HG03135 (cell line): ENCODE data around the gene OR11G2.
"Not testable (repeated sequence)": the region's sequence is repeated elsewhere in the genome, so short reads cannot be mapped to it uniquely, and the experiment has no call there.

Source experiments
- ATAC-seq: cut with Tn5 transposase; IDR thresholded peaks from one replicate; pipeline ENCODE4 v1.9.1; 2021; ENCODE audit warnings: mild to moderate bottlenecking, moderate library complexity; ENCODE audit not compliant: unreplicated experiment

OR11G2 gene

DNA sequence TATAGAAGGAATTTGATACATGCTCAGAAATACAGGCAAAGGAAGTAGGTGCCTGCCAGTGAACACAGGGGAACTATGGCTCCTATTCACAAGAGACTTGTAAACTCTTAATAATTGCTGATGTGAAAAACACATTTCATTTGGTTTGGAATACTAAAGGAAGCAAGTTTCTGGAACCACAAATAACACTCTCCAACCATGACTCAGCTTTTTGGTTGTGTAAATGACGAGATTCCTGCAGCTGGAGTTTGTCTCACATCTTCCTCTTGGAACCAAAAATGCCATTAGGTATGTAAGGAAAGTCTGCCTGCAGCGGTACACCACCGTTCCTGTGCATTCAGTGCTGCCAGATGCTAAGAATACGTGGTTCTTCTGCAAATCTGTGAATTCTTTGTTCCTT lies 28.3 kb downstream of the OR11G2 start:
- no peak for ATAC-seq

DNA sequence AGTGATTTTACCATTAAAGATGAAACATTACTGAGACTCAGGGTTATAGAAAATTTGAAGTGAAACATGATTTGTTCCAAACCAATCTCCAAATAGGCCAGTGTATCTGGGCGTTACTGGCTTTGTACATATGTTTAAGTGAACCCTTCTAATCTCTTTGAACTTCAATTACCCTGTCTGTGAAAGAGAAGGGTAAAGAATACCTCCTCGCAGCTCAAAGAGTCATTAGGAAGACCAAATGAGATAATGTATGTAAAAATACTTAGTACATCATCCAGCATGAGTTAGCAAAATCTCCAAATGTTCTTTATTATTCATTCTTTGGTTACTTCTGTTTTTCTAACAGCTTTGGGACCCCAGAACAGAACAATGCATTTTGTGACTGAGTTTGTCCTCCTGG lies 32.7 kb downstream of the OR11G2 start, which contains the start of gene OR11H6:
Gene OR11H6 (plus strand): TSS at position 301 of the 400 bp plus-strand sequence. CDS start 0 bp downstream, at position 301.
- ATAC-seq = no peak

DNA sequence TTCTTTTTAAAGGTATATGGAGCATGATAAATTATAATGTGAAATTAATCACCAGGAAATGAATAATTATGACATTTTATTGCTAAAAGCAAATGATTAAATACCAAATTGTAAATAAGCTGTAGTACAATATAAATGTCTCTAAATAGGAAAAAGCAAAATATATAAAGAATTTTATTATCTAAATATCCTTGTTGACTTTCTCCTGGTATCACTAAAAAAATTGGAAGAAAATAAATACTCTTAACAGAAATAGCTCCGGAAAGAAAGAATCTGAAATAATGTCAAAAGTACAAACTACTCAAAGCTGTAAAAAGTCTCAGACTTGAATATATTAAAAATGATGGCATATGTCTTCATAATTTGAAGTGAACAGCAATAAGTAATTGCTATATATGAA lies 38.0 kb downstream of the OR11G2 start, which contains the start of gene OR11H7:
Gene OR11H7 (plus strand): TSS at position 301 of the 400 bp plus-strand sequence.
- no peak for ATAC-seq

DNA sequence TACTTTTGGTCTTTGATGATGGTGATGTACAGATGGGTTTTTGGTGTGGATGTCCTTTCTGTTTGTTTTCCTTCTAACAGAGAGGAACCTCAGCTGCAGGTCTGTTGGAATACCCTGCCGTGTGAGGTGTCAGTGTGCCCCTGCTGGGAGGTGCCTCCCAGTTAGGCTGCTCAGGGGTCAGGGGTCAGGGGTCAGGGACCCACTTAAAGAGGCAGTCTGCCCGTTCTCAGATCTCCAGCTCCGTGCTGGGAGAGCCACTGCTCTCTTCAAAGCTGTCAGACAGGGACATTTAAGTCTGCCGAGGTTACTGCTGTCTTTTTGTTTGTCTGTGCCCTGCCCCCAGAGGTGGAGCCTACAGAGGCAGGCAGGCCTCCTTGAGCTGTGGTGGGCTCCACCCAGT lies 44.7 kb downstream of the OR11G2 start:
- not testable (repeated sequence) for ATAC-seq

DNA sequence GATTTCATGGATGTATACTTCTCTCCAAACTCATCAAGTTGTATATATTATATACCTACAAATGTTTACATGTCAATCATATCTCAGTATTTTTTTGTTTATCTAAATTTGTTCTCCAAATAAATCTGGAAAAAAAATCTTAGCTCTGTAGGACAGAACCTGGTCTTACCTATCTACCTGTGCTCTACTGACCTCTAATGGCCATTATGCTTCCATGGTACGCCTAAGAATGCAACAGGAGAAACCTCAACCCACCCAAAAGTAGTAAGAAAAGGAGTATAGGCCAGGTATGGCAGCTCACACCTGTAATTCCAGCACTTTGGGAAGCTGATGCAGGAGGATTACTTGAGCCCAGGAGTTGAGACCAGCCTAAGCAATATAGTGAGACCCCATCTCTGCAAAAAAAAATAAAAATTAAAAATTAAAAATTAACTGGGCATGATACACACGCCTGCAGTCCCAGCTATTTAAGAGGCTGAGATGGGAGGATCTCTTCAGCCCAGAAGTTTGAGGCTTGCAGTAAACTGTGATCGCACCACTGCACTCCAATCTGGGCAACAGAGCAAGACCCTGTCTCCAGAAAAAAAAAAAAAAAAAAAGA lies 57.0 kb downstream of the OR11G2 start:
- ATAC-seq = no peak
